ENCODE data around the gene TRIP10. TPM values are rescaled to one million over a fixed set of nuclear protein-coding genes. Genes with fewer than 3 reads are reported as not detected.
A peak's percentile ranks its signal among the peaks of the same experiment; 100 is the strongest.
"Not testable (repeated sequence)": the region's sequence is repeated elsewhere in the genome, so short reads cannot be mapped to it uniquely, and the experiment has no call there.

The TRIP10 gene
- total RNA-seq, 2 donors from 2014 or later: 111 to 116 TPM

- no peak overlapping the region for H3K9ac ChIP-seq (ENCODE audit: extremely low read depth, low read length, poor library complexity, severe bottlenecking)
- peaks cover 3% of the 10 kb centered on the region for H3K4me1 ChIP-seq (ENCODE audit: control insufficient read depth, insufficient read depth, low read length)
- Mint-ChIP-seq H3K27me3 (ENCODE audit: insufficient read depth) (no peaks in the 10 kb centered on the region), H3K36me3 (ENCODE audit: low read depth) (peaks cover 78% of the 10 kb centered on the region), H3K4me3 (no peak overlapping the region), H3K4me1 (peaks cover 27% of the 10 kb centered on the region), H3K27ac (no peak overlapping the region), H3K9me3 (no peaks in the 10 kb centered on the region)
- H3K36me3 ChIP-seq (ENCODE audit: control insufficient read depth, insufficient read depth, low read length): peaks cover 93% of the 10 kb centered on the region
- 89 to 100% methylated on average over 9 to 16 of the region's 24 CpGs for WGBS, 2 experiments (ENCODE audit: insufficient coverage in 1 of 2, insufficient read length in 1 of 2)
- DNase-seq: no peak
- no peak overlapping the region for H3K4me3 ChIP-seq (ENCODE audit: low read length)
- no peaks in the 10 kb centered on the region for H3K27me3 ChIP-seq (ENCODE audit: control insufficient read depth, insufficient read depth, low read length, poor library complexity, severe bottlenecking)
- no peak for TF ChIP-seq CTCF (conservative IDR thresholded peaks at IDR 0.05)
- H3K27ac ChIP-seq (ENCODE audit: low read depth, low read length): no peak overlapping the region
- H3K9me3 ChIP-seq (ENCODE audit: control insufficient read depth, low read length): no peaks in the 10 kb centered on the region
These were observed 6.5 kb downstream of the TRIP10 start for GRCh38 chr19:6745965-6746364.

- H3K27ac Mint-ChIP-seq; H3K4me3 Mint-ChIP-seq; H3K9ac ChIP-seq (ENCODE audit: extremely low read depth, low read length, poor library complexity, severe bottlenecking); H3K9me3 ChIP-seq (ENCODE audit: control insufficient read depth, low read length); DNase-seq; H3K4me1 ChIP-seq (ENCODE audit: control insufficient read depth, insufficient read depth, low read length); H3K9me3 Mint-ChIP-seq; H3K4me3 ChIP-seq (ENCODE audit: low read length); H3K27me3 ChIP-seq (ENCODE audit: control insufficient read depth, insufficient read depth, low read length, poor library complexity, severe bottlenecking); H3K27ac ChIP-seq (ENCODE audit: low read depth, low read length); H3K27me3 Mint-ChIP-seq (ENCODE audit: insufficient read depth): not testable (repeated sequence)
- WGBS, 2 experiments (ENCODE audit: insufficient coverage in 1 of 2, insufficient read length in 1 of 2): 95 to 96% methylated on average over 10 of the region's 10 CpGs
- peaks cover 10% of the 10 kb centered on the region for H3K4me1 Mint-ChIP-seq
- H3K36me3 ChIP-seq (ENCODE audit: control insufficient read depth, insufficient read depth, low read length): peaks cover 87% of the 10 kb centered on the region
- H3K36me3 Mint-ChIP-seq (ENCODE audit: low read depth): peaks cover 74% of the 10 kb centered on the region
These were observed 9.1 kb downstream of the TRIP10 start for GRCh38 chr19:6748543-6748942.

GRCh38 chr19:6750062-6750461 lies 10.6 kb downstream of the TRIP10 start:
- peaks cover 69% of the 10 kb centered on the region for H3K36me3 Mint-ChIP-seq (ENCODE audit: low read depth)
- no peaks in the 10 kb centered on the region for H3K4me1 ChIP-seq (ENCODE audit: control insufficient read depth, insufficient read depth, low read length)
- H3K9me3 ChIP-seq (ENCODE audit: control insufficient read depth, low read length): no peaks in the 10 kb centered on the region
- no peak for DNase-seq
- no peaks in the 10 kb centered on the region for H3K27me3 Mint-ChIP-seq (ENCODE audit: insufficient read depth)
- H3K9me3 Mint-ChIP-seq: no peaks in the 10 kb centered on the region
- TF ChIP-seq CTCF (conservative IDR thresholded peaks at IDR 0.05): no peak
- peaks cover 80% of the 10 kb centered on the region for H3K36me3 ChIP-seq (ENCODE audit: control insufficient read depth, insufficient read depth, low read length)
- peaks cover 2% of the 10 kb centered on the region for H3K4me1 Mint-ChIP-seq
- no peak overlapping the region for H3K27ac Mint-ChIP-seq
- no peak overlapping the region for H3K4me3 ChIP-seq (ENCODE audit: low read length)
- no peak overlapping the region for H3K9ac ChIP-seq (ENCODE audit: extremely low read depth, low read length, poor library complexity, severe bottlenecking)
- H3K4me3 Mint-ChIP-seq: no peak overlapping the region
- 96% methylated on average over 12 to 18 of the region's 20 CpGs for WGBS, 2 experiments (ENCODE audit: insufficient coverage in 1 of 2, insufficient read length in 1 of 2)
- no peak overlapping the region for H3K27ac ChIP-seq (ENCODE audit: low read depth, low read length)
- H3K27me3 ChIP-seq (ENCODE audit: control insufficient read depth, insufficient read depth, low read length, poor library complexity, severe bottlenecking): no peaks in the 10 kb centered on the region

- WGBS, 2 experiments (ENCODE audit: insufficient coverage in 1 of 2, insufficient read length in 1 of 2): 94 to 96% methylated on average over 7 to 15 of the region's 16 CpGs
- Mint-ChIP-seq H3K9me3 (no peaks in the 10 kb centered on the region), H3K27me3 (ENCODE audit: insufficient read depth) (no peaks in the 10 kb centered on the region), H3K36me3 (ENCODE audit: low read depth) (peaks cover 63% of the 10 kb centered on the region), H3K4me3 (no peak overlapping the region), H3K27ac (peak overlapping the region; percentile 17), H3K4me1 (peaks cover 2% of the 10 kb centered on the region)
- H3K4me1 ChIP-seq (ENCODE audit: control insufficient read depth, insufficient read depth, low read length): no peaks in the 10 kb centered on the region
- no peak overlapping the region for H3K4me3 ChIP-seq (ENCODE audit: low read length)
- H3K9me3 ChIP-seq (ENCODE audit: control insufficient read depth, low read length): no peaks in the 10 kb centered on the region
- no peaks in the 10 kb centered on the region for H3K27me3 ChIP-seq (ENCODE audit: control insufficient read depth, insufficient read depth, low read length, poor library complexity, severe bottlenecking)
- H3K27ac ChIP-seq (ENCODE audit: low read depth, low read length): no peak overlapping the region
- H3K9ac ChIP-seq (ENCODE audit: extremely low read depth, low read length, poor library complexity, severe bottlenecking): no peak overlapping the region
- no peak for DNase-seq
- H3K36me3 ChIP-seq (ENCODE audit: control insufficient read depth, insufficient read depth, low read length): peaks cover 72% of the 10 kb centered on the region
- TF ChIP-seq CTCF (conservative IDR thresholded peaks at IDR 0.05): no peak
These were observed 11.7 kb downstream of the TRIP10 start for GRCh38 chr19:6751189-6751588.

Data from endodermal cell (in vitro differentiated cells).